Lower lobe of right lung (tissue), 2 donors: ENCODE data around the gene HOXD9. TPM values are rescaled to one million over a fixed set of nuclear protein-coding genes. Genes with fewer than 3 reads are reported as not detected.

Experiments
- ATAC-seq, 2 donors: fragments of 200-7000 bp; cut with Tn5 transposase; one replicate each; pipeline ENCODE4 v1.9.1; 2020 to 2022; ENCODE audit warnings: mild to moderate bottlenecking in 2 of 2, moderate library complexity in 2 of 2
- DNase-seq: peaks from one replicate; pipeline ENCODE4 v3.0.0-alpha.2; 2020
- H3K27ac ChIP-seq: fragments of 200-600 bp; one replicate; pipeline ENCODE4 v1.8.0; 2022
- H3K27me3 ChIP-seq: fragments of 200-600 bp; one replicate; pipeline ENCODE4 v1.8.0; 2022; ENCODE audit warnings: low read depth
- H3K36me3 ChIP-seq: fragments of 200-600 bp; one replicate; pipeline ENCODE4 v1.8.0; 2022; ENCODE audit warnings: mild to moderate bottlenecking
- H3K4me1 ChIP-seq: fragments of 200-600 bp; one replicate; pipeline ENCODE4 v1.8.0; 2022
- H3K4me3 ChIP-seq: fragments of 200-600 bp; one replicate; pipeline ENCODE4 v1.8.0; 2022; ENCODE audit warnings: mild to moderate bottlenecking
- H3K9me3 ChIP-seq: fragments of 200-600 bp; one replicate; pipeline ENCODE4 v1.8.0; 2022
- CTCF ChIP-seq: fragments of 200-600 bp; IDR thresholded peaks from one replicate; pipeline ENCODE4 v1.8.0; 2022; ENCODE audit warnings: antibody characterized with exemption, mild to moderate bottlenecking
- intact Hi-C: fragments of 100-400 bp; cut with DNase I; formaldehyde crosslinking; loops from one replicate; pipeline ENCODE4 v1.11.0; 2022
- total RNA-seq: library from RNA; stranded (reverse); fragmentation: NEBNext Ultra II Directional; extraction: Animal tissue kit (Norgen Biotek cat#: 25700); gene quantifications from one replicate; pipeline ENCODE4 v1.2.1, GENCODE V29; 2021
- donor health status: DM: no; HTN: yes; CAD: no; lungs with severe emphysema.

HOXD9 gene
- total RNA-seq, 1 donor from 2014 or later: 0.86 TPM

- TF ChIP-seq CTCF: no peak
- ATAC-seq (no peak), DNase-seq (no peak)
- H3K27ac ChIP-seq: no peak overlapping the region
- peaks cover 99% of the 10 kb centered on the region for H3K27me3 ChIP-seq
- no peaks in the 10 kb centered on the region for H3K36me3 ChIP-seq
- intact Hi-C loops: loop anchor here (10.0 kb wide), 1 partner anchor 416 kb away; no protein-coding TSS in a partner anchor
- no peaks in the 10 kb centered on the region for H3K9me3 ChIP-seq
- peaks cover 25% of the 10 kb centered on the region for H3K4me1 ChIP-seq
- no peak overlapping the region for H3K4me3 ChIP-seq
These were observed 16.6 kb downstream of the HOXD9 start for GRCh38 chr2:176138923-176139660.

- Histone ChIP-seq H3K4me1 (peaks cover 25% of the 10 kb centered on the region), H3K36me3 (no peaks in the 10 kb centered on the region), H3K27me3 (peaks cover 99% of the 10 kb centered on the region), H3K9me3 (no peaks in the 10 kb centered on the region), H3K4me3 (peak overlapping the region; percentile 53), H3K27ac (no peak overlapping the region)
- no peak for TF ChIP-seq CTCF
- intact Hi-C loops: loop anchor here (10.0 kb wide), 2 partner anchors 315 to 415 kb away; no protein-coding TSS in a partner anchor
- DNase-seq (no peak), ATAC-seq (no peak)
These were observed 17.4 kb downstream of the HOXD9 start for GRCh38 chr2:176139661-176140512.

GRCh38 chr2:176140513-176141317 lies 18.2 kb downstream of the HOXD9 start:
- intact Hi-C loops: loop anchor here (10.0 kb wide), 1 partner anchor 314 kb away; no protein-coding TSS in a partner anchor
- Histone ChIP-seq H3K4me1 (peaks cover 25% of the 10 kb centered on the region), H3K9me3 (no peaks in the 10 kb centered on the region), H3K27me3 (peaks cover 98% of the 10 kb centered on the region), H3K36me3 (no peaks in the 10 kb centered on the region), H3K4me3 (peak overlapping the region; percentile 53), H3K27ac (no peak overlapping the region)
- TF ChIP-seq CTCF: peak; percentile 89
- ATAC-seq: peak; percentile 91 to 94
- peak; percentile 70 for DNase-seq

- Histone ChIP-seq H3K36me3 (no peaks in the 10 kb centered on the region), H3K4me3 (no peak overlapping the region), H3K27me3 (peaks cover 99% of the 10 kb centered on the region), H3K9me3 (no peaks in the 10 kb centered on the region), H3K4me1 (peaks cover 15% of the 10 kb centered on the region), H3K27ac (no peak overlapping the region)
- DNase-seq: no peak
- intact Hi-C loops: loop anchor here (10.0 kb wide), 1 partner anchor 313 kb away; no protein-coding TSS in a partner anchor
- no peak for ATAC-seq
- no peak for TF ChIP-seq CTCF
These were observed 19.8 kb downstream of the HOXD9 start for GRCh38 chr2:176142281-176142680.
